H1 (cell line): ENCODE results near the gene ZNF775. TPM values are rescaled to one million over a fixed set of nuclear protein-coding genes. Genes with fewer than 3 reads are reported as not detected.

Experiments used
- CTCF ChIA-PET: fragments of 300-600 bp; sonication (Branson Sonifier 250); formaldehyde crosslinking; loops from one replicate; lab custom pipeline; 2021; ENCODE audit not compliant: partially characterized antibody; lab: Charles Lee
- POLR2A ChIA-PET: fragments of 300-600 bp; sonication (Branson Sonifier 250); formaldehyde crosslinking; loops from one replicate; lab custom pipeline; 2021; ENCODE audit warnings: inconsistent platforms; ENCODE audit not compliant: partially characterized antibody; lab: Charles Lee
- DNase-seq, 2 experiments: peaks; one replicate each; pipeline versions ENCODE4 v3.0.0 to v3.0.0-alpha.2; 2010 to 2022; ENCODE audit warnings: low spot score in 2 of 2, low read depth in 1 of 2, mixed read lengths in 1 of 2
- FAIRE-seq: peaks from 2 replicates; lab custom pipeline; 2011; peaks lifted over from hg19 to GRCh38; lab: Jason Lieb, UNC
- H2AFZ ChIP-seq: 2 replicates; pipeline ENCODE4 v1.8.1; 2012; ENCODE audit warnings: low read length, inconsistent platforms
- H2AK5ac ChIP-seq: 2 replicates; pipeline ENCODE4 v1.6.1; 2013; ENCODE audit warnings: low read depth, low read length
- H2BK120ac ChIP-seq: replicated peaks from 2 replicates; pipeline ENCODE3; 2013; ENCODE audit warnings: low read depth, low read length, inconsistent platforms
- H2BK12ac ChIP-seq: 2 replicates; pipeline ENCODE4 v1.6.1; 2013; ENCODE audit warnings: low read depth, low read length
- H2BK15ac ChIP-seq: 2 replicates; pipeline ENCODE4 v1.6.1; 2013; ENCODE audit warnings: low read length
- H2BK20ac ChIP-seq: 2 replicates; pipeline ENCODE4 v1.6.1; 2013; ENCODE audit warnings: low read length
- H2BK5ac ChIP-seq: 2 replicates; pipeline ENCODE4 v1.6.1; 2013; ENCODE audit warnings: low read depth, low read length
- H3K14ac ChIP-seq: 2 replicates; pipeline ENCODE4 v1.6.1; 2013; ENCODE audit warnings: inconsistent platforms; ENCODE audit not compliant: insufficient read length
- H3K18ac ChIP-seq: 2 replicates; pipeline ENCODE4 v1.6.1; 2013; ENCODE audit warnings: low read length; ENCODE audit errors: extremely low read depth
- H3K23ac ChIP-seq: 2 replicates; pipeline ENCODE4 v1.6.1; 2013; ENCODE audit warnings: inconsistent platforms; ENCODE audit not compliant: insufficient read length
- H3K23me2 ChIP-seq: 2 replicates; pipeline ENCODE4 v1.6.1; 2013; ENCODE audit warnings: low read depth, low read length
- H3K27ac ChIP-seq: 2 replicates; pipeline ENCODE4 v1.6.1; 2011; ENCODE audit warnings: low read depth, low read length, inconsistent platforms
- H3K27me3 ChIP-seq, 4 experiments: replicated peaks in 1 of 4; 1 replicate in 1 of 4; 2 replicates in 3 of 4; pipeline versions ENCODE4 v1.6.1 to v1.8.1; 2011 to 2013; ENCODE audit warnings: low read length in 3 of 4, mild to moderate bottlenecking in 3 of 4, inconsistent platforms in 2 of 4, mixed read lengths in 2 of 4, moderate library complexity in 1 of 4; ENCODE audit not compliant: control insufficient read depth in 3 of 4, insufficient read depth in 3 of 4; ENCODE audit errors: extremely low read depth in 1 of 4
- H3K36me3 ChIP-seq, 4 experiments: 2 replicates each; pipeline versions ENCODE4 v1.6.1 to v1.8.1; 2011 to 2013; ENCODE audit warnings: mild to moderate bottlenecking in 4 of 4, low read length in 3 of 4, moderate library complexity in 2 of 4, control low read depth in 1 of 4, inconsistent platforms in 1 of 4; ENCODE audit not compliant: insufficient read depth in 4 of 4, control insufficient read depth in 2 of 4
- H3K4ac ChIP-seq: replicated peaks from 2 replicates; pipeline ENCODE3; 2013; ENCODE audit warnings: low read length, low read depth, mixed read lengths, inconsistent platforms; ENCODE audit not compliant: insufficient read length
- H3K4me1 ChIP-seq, 4 experiments: replicated peaks in 1 of 4; 1 replicate in 1 of 4; 2 replicates in 3 of 4; pipeline versions ENCODE4 v1.6.1 to v1.8.1; 2011 to 2013; ENCODE audit warnings: low read length in 3 of 4, inconsistent platforms in 2 of 4, mixed read lengths in 1 of 4; ENCODE audit not compliant: insufficient read depth in 4 of 4, control insufficient read depth in 3 of 4
- H3K4me2 ChIP-seq, 2 experiments: 2 replicates each; pipeline versions ENCODE4 v1.6.1 to v1.8.1; 2011 to 2013; ENCODE audit warnings: low read depth in 2 of 2, low read length in 2 of 2, control low read depth in 1 of 2, inconsistent platforms in 1 of 2, mild to moderate bottlenecking in 1 of 2; ENCODE audit not compliant: insufficient read depth in 1 of 2
- H3K4me3 ChIP-seq, 4 experiments: fragments of 200-600, 300-600 bp in 1 of 4; sonication (generic), shearing (Covaris generic), sonication (Bioruptor Twin) in 1 of 4; 2 replicates each; pipeline versions ENCODE4 v1.5.1 to v1.8.1; 2011 to 2016; ENCODE audit warnings: low read length in 4 of 4, low read depth in 3 of 4, control low read depth in 2 of 4, inconsistent platforms in 2 of 4, mild to moderate bottlenecking in 2 of 4, mixed read lengths in 1 of 4, moderate library complexity in 1 of 4; ENCODE audit not compliant: insufficient read depth in 2 of 4; ENCODE audit errors: extremely low read depth in 1 of 4
- H3K56ac ChIP-seq: replicated peaks from 2 replicates; pipeline ENCODE3; 2013; ENCODE audit warnings: low read depth, mild to moderate bottlenecking, mixed read lengths, low read length, inconsistent platforms; ENCODE audit not compliant: insufficient read length
- H3K79me1 ChIP-seq: 2 replicates; pipeline ENCODE4 v1.6.1; 2013; ENCODE audit warnings: low read depth, low read length, control low read depth
- H3K79me2 ChIP-seq, 2 experiments: 2 replicates each; pipeline versions ENCODE4 v1.6.1 to v1.8.1; 2012 to 2013; ENCODE audit warnings: low read length in 2 of 2, mild to moderate bottlenecking in 2 of 2, inconsistent platforms in 1 of 2; ENCODE audit not compliant: insufficient read depth in 2 of 2, control insufficient read depth in 1 of 2
- H3K9ac ChIP-seq, 4 experiments: replicated peaks in 1 of 4; 1 replicate in 1 of 4; 2 replicates in 3 of 4; pipeline versions ENCODE4 v1.6.1 to v1.8.1; 2011 to 2013; ENCODE audit warnings: low read depth in 3 of 4, low read length in 3 of 4, control low read depth in 2 of 4, mild to moderate bottlenecking in 2 of 4, moderate library complexity in 2 of 4, inconsistent platforms in 1 of 4; ENCODE audit errors: extremely low read depth in 1 of 4
- H3K9me3 ChIP-seq, 2 experiments: 2 replicates each; pipeline versions ENCODE4 v1.6.1 to v1.8.1; 2012 to 2013; ENCODE audit warnings: mild to moderate bottlenecking in 2 of 2, moderate library complexity in 2 of 2, control low read depth in 1 of 2, inconsistent platforms in 1 of 2, low read depth in 1 of 2, low read length in 1 of 2, mixed read lengths in 1 of 2; ENCODE audit not compliant: insufficient read depth in 2 of 2
- H4K20me1 ChIP-seq, 2 experiments: replicated peaks in 1 of 2; 2 replicates each; pipeline versions ENCODE3 to v1.8.1; 2011 to 2013; ENCODE audit warnings: inconsistent platforms in 2 of 2, low read length in 2 of 2, mild to moderate bottlenecking in 1 of 2; ENCODE audit not compliant: insufficient read depth in 2 of 2, control insufficient read depth in 1 of 2
- H4K5ac ChIP-seq: 2 replicates; pipeline ENCODE4 v1.6.1; 2013; ENCODE audit warnings: low read length, low read depth, mixed read lengths, inconsistent platforms; ENCODE audit not compliant: insufficient read length
- H4K8ac ChIP-seq: 2 replicates; pipeline ENCODE4 v1.8.0; 2013; ENCODE audit warnings: mild to moderate bottlenecking, moderate library complexity, low read length, inconsistent platforms; ENCODE audit not compliant: insufficient read depth; ENCODE audit errors: extremely low read depth
- H4K91ac ChIP-seq: replicated peaks from 2 replicates; pipeline ENCODE3; 2013; ENCODE audit warnings: low read length, mixed read lengths, inconsistent platforms; ENCODE audit not compliant: insufficient read length
- CEBPB ChIP-seq: IDR thresholded peaks from 2 replicates; pipeline ENCODE4 v1.6.1; 2012; ENCODE audit warnings: low read depth, low read length
- POLR2AphosphoS5 ChIP-seq: IDR thresholded peaks from 2 replicates; pipeline ENCODE4 v1.6.1; 2011; ENCODE audit warnings: low read depth, low read length
- RAD21 ChIP-seq, 2 experiments: IDR thresholded peaks in 1 of 2; conservative IDR thresholded peaks in 1 of 2; 2 replicates each; pipeline ENCODE4 v1.6.1; 2011; ENCODE audit warnings: low read depth in 2 of 2, low read length in 2 of 2, improper control_type of control experiment in 1 of 2, inconsistent platforms in 1 of 2, mild to moderate bottlenecking in 1 of 2, moderate library complexity in 1 of 2
- WGBS, 2 experiments: shearing (Covaris generic) in 1 of 2; methylation state at CpG; one replicate each; pipeline versions ENCODE4 v1.1.6 to v1.1.7; 2013 to 2015; ENCODE audit warnings: low lambda C conversion rate in 2 of 2, mixed read lengths in 2 of 2, inconsistent platforms in 1 of 2, low coverage in 1 of 2, missing lambda C conversion rate in 1 of 2; ENCODE audit not compliant: insufficient replicate concordance in 2 of 2, insufficient coverage in 1 of 2, insufficient read length in 1 of 2; ENCODE audit errors: extremely low coverage in 1 of 2, missing lambda C conversion rate in 1 of 2; 5-methylcytosine and 5-hydroxymethylcytosine counted together
- polyA plus RNA-seq, 7 experiments: library from polyadenylated mRNA; depleted of rRNA in 3 of 7; stranded (reverse) in 5 of 7; unstranded in 2 of 7; fragments of >200 nt in 5 of 7; fragments of 200-250 nt in 2 of 7; gene quantifications; 1 replicate in 5 of 7; 2 replicates in 1 of 7; 4 replicates in 1 of 7; pipeline versions ENCODE4 v1.2.1 to v1.2.3, GENCODE V29; 2011 to 2013; ENCODE audit warnings: missing spikeins in 2 of 7, mixed read lengths in 2 of 7
- total RNA-seq: library from RNA; stranded (reverse); fragmentation: NEBNext Ultra II Directional; extraction: Animal tissue kit (Norgen Biotek cat#: 25700); gene quantifications from 2 replicates; pipeline ENCODE4 v1.2.1, GENCODE V29; 2021
- TF ChIP-seq, protein P1 (sequence below), 3 experiments: IDR thresholded peaks; 1 replicate in 2 of 3; 2 replicates in 1 of 3; pipeline versions ENCODE4 v1.5.1 to v1.6.1; 2011; ENCODE audit warnings: low read length in 3 of 3, mild to moderate bottlenecking in 3 of 3, inconsistent platforms in 2 of 3, low read depth in 1 of 3, moderate library complexity in 1 of 3; ENCODE audit not compliant: insufficient read depth in 1 of 3; ENCODE audit errors: control extremely low read depth in 1 of 3

ZNF775 gene
- total and polyA plus RNA-seq, 2 of the 8 experiments (the other 6 are each of a cell fraction or from before 2014, with no cell fraction given) = 13.6 to 21.5 TPM

DNA sequence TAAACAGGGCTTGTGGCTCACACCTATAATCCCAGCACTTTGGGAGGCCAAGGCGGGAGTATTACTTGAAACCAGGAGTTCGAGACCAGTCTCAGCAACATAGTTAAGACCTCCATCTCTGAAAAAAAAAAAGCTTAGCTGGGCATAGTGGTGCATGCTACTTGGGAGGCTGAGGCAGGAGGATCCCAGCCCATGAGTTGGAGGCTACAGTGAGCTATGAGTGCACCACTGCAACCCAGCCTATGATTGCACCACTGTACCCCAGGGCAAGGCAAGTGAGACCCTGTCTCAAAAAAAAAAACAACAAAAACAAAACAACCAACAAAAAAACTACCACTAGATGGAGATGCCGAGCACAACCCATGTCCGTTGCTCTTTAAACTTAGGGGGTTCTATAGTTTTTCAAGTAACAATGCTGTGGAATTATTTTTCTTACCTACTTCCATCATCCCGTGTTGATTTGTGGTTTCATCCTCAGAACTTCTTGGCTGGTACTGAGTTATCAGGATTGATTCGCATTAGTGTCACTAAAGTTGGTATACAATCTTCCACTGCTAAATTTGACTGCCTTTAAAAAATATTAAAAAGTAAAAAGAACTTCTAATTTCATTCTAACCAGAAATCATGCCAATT lies 22.7 kb upstream of the ZNF775 start:
- no peak overlapping the region for H3K4me2 ChIP-seq
- POLR2A ChIA-PET = interaction anchor here (1.3 to 2.1 kb wide), 2 partner anchors 14 to 46 kb away, joined by 6 to 12 read pairs; no protein-coding TSS in a partner anchor

More for the DNA sequence above, 22.7 kb upstream of the ZNF775 start:
- H3K56ac ChIP-seq = no peak overlapping the region
- H3K23ac ChIP-seq = no peak overlapping the region
- H3K27me3 ChIP-seq = no peaks in the 10 kb centered on the region; a peak in 1 of 7 replicates
- H3K9ac ChIP-seq = no peak overlapping the region
- H3K79me2 ChIP-seq = no peaks in the 10 kb centered on the region
- H3K18ac ChIP-seq = no peak overlapping the region
- H2BK120ac ChIP-seq = no peak overlapping the region
- H3K4me3 ChIP-seq = no peak overlapping the region
- H3K9me3 ChIP-seq = no peaks in the 10 kb centered on the region
- no peak overlapping the region for H3K14ac ChIP-seq
- H3K4ac ChIP-seq = no peak overlapping the region
- no peak overlapping the region for H3K27ac ChIP-seq
- peak overlapping the region; percentile 91 for H2BK20ac ChIP-seq
- 0 out of 2 replicates have a peak overlapping the region, but pooled peaks have one; percentile 46 for H2BK5ac ChIP-seq
- H3K36me3 ChIP-seq = no peaks in the 10 kb centered on the region
- H4K5ac ChIP-seq = no peak overlapping the region
- peaks cover 13% of the 10 kb centered on the region; the same call in 1 of the 2 replicates for H3K23me2 ChIP-seq
- TF ChIP-seq CEBPB (peak; percentile 33; the same call in 1 of the 2 replicates), POLR2AphosphoS5 (no peak), RAD21 (IDR thresholded peaks at IDR 0.05 in 1 of 2, conservative IDR thresholded peaks at IDR 0.05 in 1 of 2; ENCODE audit: low read depth in 2 of 2, low read length in 2 of 2) (peak; percentile 60 to 70)
- TF ChIP-seq, protein P1, sequence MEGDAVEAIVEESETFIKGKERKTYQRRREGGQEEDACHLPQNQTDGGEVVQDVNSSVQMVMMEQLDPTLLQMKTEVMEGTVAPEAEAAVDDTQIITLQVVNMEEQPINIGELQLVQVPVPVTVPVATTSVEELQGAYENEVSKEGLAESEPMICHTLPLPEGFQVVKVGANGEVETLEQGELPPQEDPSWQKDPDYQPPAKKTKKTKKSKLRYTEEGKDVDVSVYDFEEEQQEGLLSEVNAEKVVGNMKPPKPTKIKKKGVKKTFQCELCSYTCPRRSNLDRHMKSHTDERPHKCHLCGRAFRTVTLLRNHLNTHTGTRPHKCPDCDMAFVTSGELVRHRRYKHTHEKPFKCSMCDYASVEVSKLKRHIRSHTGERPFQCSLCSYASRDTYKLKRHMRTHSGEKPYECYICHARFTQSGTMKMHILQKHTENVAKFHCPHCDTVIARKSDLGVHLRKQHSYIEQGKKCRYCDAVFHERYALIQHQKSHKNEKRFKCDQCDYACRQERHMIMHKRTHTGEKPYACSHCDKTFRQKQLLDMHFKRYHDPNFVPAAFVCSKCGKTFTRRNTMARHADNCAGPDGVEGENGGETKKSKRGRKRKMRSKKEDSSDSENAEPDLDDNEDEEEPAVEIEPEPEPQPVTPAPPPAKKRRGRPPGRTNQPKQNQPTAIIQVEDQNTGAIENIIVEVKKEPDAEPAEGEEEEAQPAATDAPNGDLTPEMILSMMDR (IDR thresholded peaks at IDR 0.05; ENCODE audit: control extremely low read depth in 1 of 3, insufficient read depth in 1 of 3, low read depth in 1 of 3, low read length in 3 of 3) = peak in 2 of 3 experiments; percentile 60 to 61; a peak in 3 of 4 replicates
- FAIRE-seq = no peak
- no peak for DNase-seq
- no peak overlapping the region for H2BK15ac ChIP-seq
- WGBS, 2 experiments = 34% methylated on average over 6 of the region's 6 CpGs; no CpG with 5 or more reads in 1 of the 2 experiments
- H4K20me1 ChIP-seq = peaks cover 0 to 5% of the 10 kb centered on the region in 2 experiments
- H2AFZ ChIP-seq = no peak overlapping the region
- H3K79me1 ChIP-seq = no peaks in the 10 kb centered on the region; the same call in 1 of the 2 replicates
- H3K4me1 ChIP-seq = peaks cover 3 to 6% (median 5%) of the 10 kb centered on the region in 4 experiments; a peak in 5 of 7 replicates
- H2AK5ac ChIP-seq = no peak overlapping the region
- no peak overlapping the region for H2BK12ac ChIP-seq
- CTCF ChIA-PET = interaction anchor here (0.6 to 4.8 kb wide), 19 partner anchors 12 to 1081 kb away, joined by 3 to 41 read pairs (median 4); partner anchors contain the start of gene REPIN1
- no peak overlapping the region for H4K8ac ChIP-seq
- H4K91ac ChIP-seq = no peak overlapping the region
